Naive thymus-derived CD4-positive, alpha-beta T cell (primary cell): Measurements from ENCODE around the gene GALNT7. TPM values are rescaled to one million over a fixed set of nuclear protein-coding genes. Genes with fewer than 3 reads are reported as not detected.
A peak's percentile ranks its signal among the peaks of the same experiment; 100 is the strongest.

Source experiments
- ATAC-seq: fragments of 150-1000 bp; cut with Tn5 transposase; 2 replicates; pipeline ENCODE4 v1.10.0; 2021; ENCODE audit warnings: mild to moderate bottlenecking, moderate library complexity
- CTCF ChIA-PET: fragments of 350-600 bp; sonication (Branson Sonifier 250); formaldehyde crosslinking; loops from one replicate; lab custom pipeline; 2021; ENCODE audit warnings: antibody characterized with exemption; lab: Charles Lee
- POLR2A ChIA-PET: fragments of 350-600 bp; sonication (Branson Sonifier 250); formaldehyde crosslinking; loops from one replicate; lab custom pipeline; 2021; ENCODE audit warnings: antibody characterized with exemption, inconsistent platforms; lab: Charles Lee
- DNase-seq, 9 donors: peaks; one replicate each; pipeline versions ENCODE4 v3.0.0 to v3.0.0-alpha.2; 2020 to 2022; ENCODE audit warnings: mixed read lengths in 1 of 9
- H3K27ac ChIP-seq: one replicate; pipeline ENCODE4 v1.7.0; 2013; ENCODE audit warnings: mild to moderate bottlenecking, low read depth, low read length, moderate library complexity
- H3K27me3 ChIP-seq, 2 donors: one replicate each; pipeline ENCODE4 v1.7.0; 2013; ENCODE audit warnings: low read length in 2 of 2, mild to moderate bottlenecking in 2 of 2, moderate library complexity in 2 of 2; ENCODE audit not compliant: control insufficient read depth in 2 of 2, insufficient read depth in 2 of 2
- H3K36me3 ChIP-seq, 3 experiments: 1 replicate in 2 of 3; 2 replicates in 1 of 3; pipeline ENCODE4 v1.7.0; 2013; ENCODE audit warnings: low read length in 3 of 3, mild to moderate bottlenecking in 3 of 3, moderate library complexity in 1 of 3; ENCODE audit not compliant: insufficient read depth in 3 of 3, control insufficient read depth in 2 of 3
- H3K4me1 ChIP-seq, 2 donors: one replicate each; pipeline ENCODE4 v1.7.0; 2013; ENCODE audit warnings: low read length in 2 of 2, mild to moderate bottlenecking in 2 of 2, moderate library complexity in 1 of 2; ENCODE audit not compliant: control insufficient read depth in 2 of 2, insufficient read depth in 2 of 2
- H3K4me3 ChIP-seq: 2 replicates; pipeline ENCODE4 v1.7.0; 2013; ENCODE audit warnings: mild to moderate bottlenecking, low read length
- H3K9me3 ChIP-seq, 3 experiments: 1 replicate in 2 of 3; 2 replicates in 1 of 3; pipeline ENCODE4 v1.7.0; 2013; ENCODE audit warnings: low read length in 3 of 3; ENCODE audit not compliant: control insufficient read depth in 2 of 3
- H3K27ac Mint-ChIP-seq, 9 donors: one replicate each; pipeline ENCODE4 v1.8.0; 2020 to 2022; ENCODE audit warnings: mixed read lengths in 9 of 9, mild to moderate bottlenecking in 8 of 9, moderate library complexity in 5 of 9, inconsistent platforms in 2 of 9
- H3K27me3 Mint-ChIP-seq, 5 donors: one replicate each; pipeline ENCODE4 v1.8.0; 2021 to 2022; ENCODE audit warnings: mixed read lengths in 5 of 5, mild to moderate bottlenecking in 1 of 5
- H3K36me3 Mint-ChIP-seq, 5 donors: one replicate each; pipeline ENCODE4 v1.8.0; 2020 to 2022; ENCODE audit warnings: mixed read lengths in 5 of 5, mild to moderate bottlenecking in 3 of 5, inconsistent platforms in 1 of 5
- H3K4me1 Mint-ChIP-seq, 7 donors: one replicate each; pipeline ENCODE4 v1.8.0; 2020 to 2022; ENCODE audit warnings: mixed read lengths in 7 of 7, mild to moderate bottlenecking in 3 of 7, inconsistent platforms in 1 of 7
- H3K4me3 Mint-ChIP-seq, 10 donors: one replicate each; pipeline ENCODE4 v1.8.0; 2020 to 2022; ENCODE audit warnings: mild to moderate bottlenecking in 10 of 10, mixed read lengths in 10 of 10, moderate library complexity in 6 of 10, inconsistent platforms in 2 of 10
- H3K9me3 Mint-ChIP-seq, 11 donors: one replicate each; pipeline ENCODE4 v1.8.0; 2020 to 2022; ENCODE audit warnings: mixed read lengths in 11 of 11, mild to moderate bottlenecking in 4 of 11, inconsistent platforms in 1 of 11, moderate library complexity in 1 of 11
- intact Hi-C, 2 donors: fragments of 100-400 bp; cut with micrococcal nuclease; formaldehyde crosslinking; loops; one replicate each; pipeline ENCODE4 v1.15.1; 2023
- polyA plus RNA-seq, 2 donors: library from polyadenylated mRNA; unstranded; fragments of 300-500 nt; fragmentation: Illumina TruSeq; gene quantifications; one replicate each; pipeline ENCODE4 v1.2.3, GENCODE V29; 2021
- total RNA-seq, 6 experiments: library from RNA in 5 of 6; stranded (reverse) in 5 of 6; gene quantifications; 1 replicate in 5 of 6; 2 replicates in 1 of 6; pipeline ENCODE4 v1.2.3 and lab custom pipeline; 2021 to 2026

The GALNT7 gene
- total and polyA plus RNA-seq, 7 experiments from 2014 or later, result 8.3 to 24.1 (median 16.8) TPM

DNA sequence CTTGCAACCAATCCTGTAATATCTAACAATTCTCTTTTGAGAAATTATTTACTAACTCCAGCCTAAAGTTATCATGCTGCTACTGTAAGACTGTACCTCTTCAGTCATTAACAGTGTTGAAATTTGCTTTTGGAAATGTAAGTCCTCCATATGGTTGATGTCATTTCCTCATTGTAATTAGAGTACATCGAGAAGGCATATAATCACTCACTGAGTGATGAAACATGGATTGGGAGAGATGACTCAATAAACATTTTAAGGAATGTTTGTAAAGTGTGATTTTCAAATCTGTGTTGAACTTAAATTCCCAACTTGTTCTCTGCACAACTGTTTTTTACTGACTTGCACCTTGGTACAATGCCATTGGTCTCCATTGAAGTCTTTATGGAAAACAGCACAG, 104.4 kb downstream of the GALNT7 start:
- ChIA-PET CTCF (no interaction called here), POLR2A (no interaction called here)
- H3K4me3 ChIP-seq, result no peak overlapping the region
- no peaks in the 10 kb centered on the region for H3K9me3 ChIP-seq
- peaks cover 0 to 8% (median 0%) of the 10 kb centered on the region in 11 donors for H3K9me3 Mint-ChIP-seq
- H3K4me3 Mint-ChIP-seq, result no peak overlapping the region
- H3K36me3 ChIP-seq, result no peaks in the 10 kb centered on the region
- no peaks in the 10 kb centered on the region for H3K27me3 ChIP-seq
- H3K4me1 ChIP-seq, result no peaks in the 10 kb centered on the region
- H3K36me3 Mint-ChIP-seq, result peaks cover 0 to 63% (median 29%) of the 10 kb centered on the region in 5 donors
- no peaks in the 10 kb centered on the region for H3K27me3 Mint-ChIP-seq
- ATAC-seq, result no peak
- no peak overlapping the region for H3K27ac Mint-ChIP-seq
- intact Hi-C loops, result no loop called here
- H3K4me1 Mint-ChIP-seq, result peaks cover 0 to 14% (median 2%) of the 10 kb centered on the region in 7 donors
- DNase-seq, result no peak
- H3K27ac ChIP-seq, result no peak overlapping the region

GRCh38 chr4:173273941-173274340, 105.3 kb downstream of the GALNT7 start:
- Histone ChIP-seq H3K27me3 (no peaks in the 10 kb centered on the region), H3K36me3 (no peaks in the 10 kb centered on the region), H3K4me1 (no peaks in the 10 kb centered on the region), H3K4me3 (no peak overlapping the region), H3K9me3 (no peaks in the 10 kb centered on the region), H3K27ac (no peak overlapping the region)
- POLR2A ChIA-PET, result no interaction called here
- Mint-ChIP-seq H3K9me3 (peaks cover 0 to 8% (median 0%) of the 10 kb centered on the region in 11 donors), H3K36me3 (peaks cover 0 to 66% (median 32%) of the 10 kb centered on the region in 5 donors), H3K4me3 (no peak overlapping the region), H3K27ac (no peak overlapping the region), H3K27me3 (no peaks in the 10 kb centered on the region), H3K4me1 (peaks cover 0 to 12% (median 0%) of the 10 kb centered on the region in 7 donors)
- ATAC-seq (no peak), DNase-seq (no peak)
- intact Hi-C loops, result no loop called here
- CTCF ChIA-PET, result interaction anchor here (0.7 kb wide), 1 partner anchor 62 kb away, joined by 3 read pairs; no protein-coding TSS in a partner anchor

DNA sequence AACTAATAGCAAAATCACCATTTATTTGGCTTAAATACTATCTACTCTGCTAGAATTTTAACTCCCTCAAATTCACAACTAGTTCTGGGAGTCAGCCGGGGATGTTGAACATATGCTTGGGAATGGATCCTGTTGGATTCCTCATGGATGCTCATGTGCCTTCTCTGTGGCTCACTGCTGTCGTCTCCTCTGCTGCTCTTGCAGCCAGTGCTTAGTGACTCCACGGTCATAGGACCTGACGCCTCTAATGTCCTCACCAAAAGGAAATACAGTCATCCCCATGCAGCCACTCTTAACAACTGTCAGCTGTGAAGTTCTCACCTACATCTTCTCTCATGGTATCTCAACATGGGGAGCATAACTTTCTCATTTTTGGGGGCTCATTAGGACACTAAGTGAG, 106.1 kb downstream of the GALNT7 start:
- Mint-ChIP-seq H3K9me3 (peaks cover 0 to 9% (median 0%) of the 10 kb centered on the region in 11 donors), H3K27me3 (no peaks in the 10 kb centered on the region), H3K36me3 (peaks cover 0 to 65% (median 38%) of the 10 kb centered on the region in 5 donors), H3K4me3 (no peak overlapping the region), H3K27ac (no peak overlapping the region), H3K4me1 (peaks cover 0 to 12% (median 0%) of the 10 kb centered on the region in 7 donors)
- Histone ChIP-seq H3K36me3 (no peaks in the 10 kb centered on the region), H3K27ac (no peak overlapping the region), H3K27me3 (no peaks in the 10 kb centered on the region), H3K9me3 (no peaks in the 10 kb centered on the region), H3K4me1 (no peaks in the 10 kb centered on the region), H3K4me3 (no peak overlapping the region)
- intact Hi-C loops, result no loop called here
- CTCF ChIA-PET, result no interaction called here
- no peak for DNase-seq
- ATAC-seq, result no peak
- POLR2A ChIA-PET, result no interaction called here

GRCh38 chr4:173275150-173275549, 106.5 kb downstream of the GALNT7 start:
- H3K4me1 ChIP-seq, result no peaks in the 10 kb centered on the region
- Mint-ChIP-seq H3K27ac (no peak overlapping the region), H3K36me3 (peaks cover 0 to 65% (median 41%) of the 10 kb centered on the region in 5 donors), H3K4me1 (peaks cover 0 to 12% (median 0%) of the 10 kb centered on the region in 7 donors), H3K9me3 (peaks cover 0 to 13% (median 0%) of the 10 kb centered on the region in 11 donors), H3K4me3 (no peak overlapping the region), H3K27me3 (no peaks in the 10 kb centered on the region)
- H3K9me3 ChIP-seq, result no peaks in the 10 kb centered on the region
- ATAC-seq, result no peak
- no peaks in the 10 kb centered on the region for H3K36me3 ChIP-seq
- H3K4me3 ChIP-seq, result no peak overlapping the region
- no peak for DNase-seq
- POLR2A ChIA-PET, result interaction anchor here (1.1 kb wide), 1 partner anchor 20 kb away, joined by 3 read pairs; no protein-coding TSS in a partner anchor
- CTCF ChIA-PET, result no interaction called here
- H3K27me3 ChIP-seq, result no peaks in the 10 kb centered on the region
- intact Hi-C loops, result no loop called here
- H3K27ac ChIP-seq, result no peak overlapping the region

- Histone ChIP-seq H3K27ac (no peak overlapping the region), H3K4me3 (no peak overlapping the region), H3K27me3 (no peaks in the 10 kb centered on the region), H3K36me3 (peaks cover 0 to 5% (median 0%) of the 10 kb centered on the region in 3 experiments), H3K9me3 (peaks cover 0 to 2% (median 0%) of the 10 kb centered on the region in 3 experiments), H3K4me1 (no peaks in the 10 kb centered on the region)
- H3K9me3 Mint-ChIP-seq, result peaks cover 0 to 28% (median 5%) of the 10 kb centered on the region in 11 donors
- ATAC-seq, result no peak
- ChIA-PET CTCF (interaction anchor here (0.9 to 1.3 kb wide), 2 partner anchors 10 to 11 kb away, joined by 3 to 4 read pairs; no protein-coding TSS in a partner anchor), POLR2A (no interaction called here)
- no peaks in the 10 kb centered on the region for H3K27me3 Mint-ChIP-seq
- no peak overlapping the region for H3K4me3 Mint-ChIP-seq
- intact Hi-C loops, result no loop called here
- no peak overlapping the region for H3K27ac Mint-ChIP-seq
- peaks cover 0 to 19% (median 5%) of the 10 kb centered on the region in 7 donors for H3K4me1 Mint-ChIP-seq
- no peak for DNase-seq
- H3K36me3 Mint-ChIP-seq, result peaks cover 0 to 70% (median 61%) of the 10 kb centered on the region in 5 donors
These were observed 108.7 kb downstream of the GALNT7 start for GRCh38 chr4:173277340-173277739.

GRCh38 chr4:173280998-173281397, 112.4 kb downstream of the GALNT7 start:
- ChIA-PET CTCF (interaction anchor here (0.9 kb wide), 1 partner anchor 17 kb away, joined by 3 read pairs; no protein-coding TSS in a partner anchor), POLR2A (interaction anchor here (0.6 kb wide), 1 partner anchor 268 kb away, joined by 3 read pairs; no protein-coding TSS in a partner anchor)
- Mint-ChIP-seq H3K4me3 (no peak overlapping the region), H3K4me1 (peaks cover 0 to 12% (median 0%) of the 10 kb centered on the region in 7 donors), H3K9me3 (peaks cover 0 to 57% (median 11%) of the 10 kb centered on the region in 11 donors), H3K27ac (no peak overlapping the region), H3K27me3 (no peaks in the 10 kb centered on the region), H3K36me3 (peaks cover 2 to 74% (median 66%) of the 10 kb centered on the region in 5 donors)
- Histone ChIP-seq H3K9me3 (peaks cover 0 to 12% (median 0%) of the 10 kb centered on the region in 3 experiments), H3K27me3 (no peaks in the 10 kb centered on the region), H3K27ac (no peak overlapping the region), H3K4me1 (no peaks in the 10 kb centered on the region), H3K4me3 (no peak overlapping the region), H3K36me3 (peaks cover 0 to 5% (median 0%) of the 10 kb centered on the region in 3 experiments)
- intact Hi-C loops, result no loop called here
- peak in 1 of 9 donors; percentile 16 for DNase-seq
- no peak for ATAC-seq
